Measurements from ENCODE around the gene NCK2.

The NCK2 gene

GRCh38 chr2:105820151-105820550 is 75.4 kb downstream of the NCK2 start:
- Histone ChIP-seq H3K27ac (ENCODE audit: low read depth, low read length) (no peak overlapping the region), H3K9me2 (replicated peaks; ENCODE audit: insufficient read depth, low read length) (no peaks in the 10 kb centered on the region), H4K20me1 (ENCODE audit: low read depth, low read length) (no peaks in the 10 kb centered on the region), H2AFZ (ENCODE audit: low read depth, low read length, severe bottlenecking) (no peak overlapping the region), H3K27me3 (ENCODE audit: low read length) (no peaks in the 10 kb centered on the region), H3K9me3 (ENCODE audit: insufficient read depth, low read length) (no peaks in the 10 kb centered on the region), H3K4me2 (ENCODE audit: low read depth, low read length, poor library complexity, severe bottlenecking) (no peak overlapping the region), H3K4me3 (ENCODE audit: insufficient read depth, low read length, poor library complexity, severe bottlenecking) (no peak overlapping the region), H3K9ac (ENCODE audit: low read length) (no peak overlapping the region), H3K36me3 (ENCODE audit: low read length) (no peaks in the 10 kb centered on the region), H3F3A (ENCODE audit: insufficient read depth) (no peaks in the 10 kb centered on the region), H3K79me2 (ENCODE audit: insufficient read depth, low read length) (no peaks in the 10 kb centered on the region)
- TF ChIP-seq CTCF (IDR thresholded peaks at IDR 0.05; ENCODE audit: insufficient read depth, low read length, poor library complexity, severe bottlenecking) (no peak), EZH2phosphoT487 (conservative IDR thresholded peaks at IDR 0.05; ENCODE audit: low read length) (no peak)

DNA sequence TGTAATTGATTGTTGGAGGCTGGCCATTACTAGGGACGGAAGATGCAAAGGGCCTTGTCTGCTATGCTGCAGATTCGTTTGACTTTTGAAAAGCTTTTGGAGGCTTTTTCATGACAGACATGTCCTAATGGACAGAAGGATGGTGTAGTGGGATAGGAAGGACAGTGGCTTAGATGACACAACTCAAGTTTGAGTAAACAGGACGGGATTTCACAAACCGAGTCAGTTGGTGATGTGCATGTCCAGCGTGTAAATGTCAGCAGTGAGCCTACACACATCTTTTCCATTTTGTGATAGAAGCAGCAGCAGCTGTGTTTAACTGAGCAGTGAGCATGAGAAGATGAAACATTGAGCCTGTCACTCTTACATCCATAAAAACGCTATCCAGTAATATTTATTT is 76.0 kb downstream of the NCK2 start:
- Histone ChIP-seq H3K9ac (ENCODE audit: low read length) (no peak overlapping the region), H2AFZ (ENCODE audit: low read depth, low read length, severe bottlenecking) (no peak overlapping the region), H3K4me2 (ENCODE audit: low read depth, low read length, poor library complexity, severe bottlenecking) (no peak overlapping the region), H4K20me1 (ENCODE audit: low read depth, low read length) (no peaks in the 10 kb centered on the region), H3K9me2 (replicated peaks; ENCODE audit: insufficient read depth, low read length) (no peaks in the 10 kb centered on the region), H3F3A (ENCODE audit: insufficient read depth) (no peaks in the 10 kb centered on the region), H3K4me3 (ENCODE audit: insufficient read depth, low read length, poor library complexity, severe bottlenecking) (no peak overlapping the region), H3K36me3 (ENCODE audit: low read length) (no peaks in the 10 kb centered on the region), H3K27me3 (ENCODE audit: low read length) (no peaks in the 10 kb centered on the region), H3K79me2 (ENCODE audit: insufficient read depth, low read length) (no peaks in the 10 kb centered on the region), H3K9me3 (ENCODE audit: insufficient read depth, low read length) (no peaks in the 10 kb centered on the region), H3K27ac (ENCODE audit: low read depth, low read length) (no peak overlapping the region)
- no peak for TF ChIP-seq EZH2phosphoT487 (conservative IDR thresholded peaks at IDR 0.05; ENCODE audit: low read length)
- no peak for TF ChIP-seq CTCF (IDR thresholded peaks at IDR 0.05; ENCODE audit: insufficient read depth, low read length, poor library complexity, severe bottlenecking)

GRCh38 chr2:105821428-105822125 is 76.9 kb downstream of the NCK2 start:
- no peaks in the 10 kb centered on the region for H3K9me2 ChIP-seq (replicated peaks; ENCODE audit: insufficient read depth, low read length)
- H3K9me3 ChIP-seq (ENCODE audit: insufficient read depth, low read length): no peaks in the 10 kb centered on the region
- H3K79me2 ChIP-seq (ENCODE audit: insufficient read depth, low read length): no peaks in the 10 kb centered on the region
- no peaks in the 10 kb centered on the region for H3F3A ChIP-seq (ENCODE audit: insufficient read depth)
- TF ChIP-seq EZH2phosphoT487 (conservative IDR thresholded peaks at IDR 0.05; ENCODE audit: low read length) (no peak), CTCF (IDR thresholded peaks at IDR 0.05; ENCODE audit: insufficient read depth, low read length, poor library complexity, severe bottlenecking) (no peak)
- H3K4me3 ChIP-seq (ENCODE audit: insufficient read depth, low read length, poor library complexity, severe bottlenecking): no peak overlapping the region
- no peak overlapping the region for H3K27ac ChIP-seq (ENCODE audit: low read depth, low read length)
- H3K27me3 ChIP-seq (ENCODE audit: low read length): no peaks in the 10 kb centered on the region
- no peaks in the 10 kb centered on the region for H4K20me1 ChIP-seq (ENCODE audit: low read depth, low read length)
- H3K9ac ChIP-seq (ENCODE audit: low read length): no peak overlapping the region
- H2AFZ ChIP-seq (ENCODE audit: low read depth, low read length, severe bottlenecking): no peak overlapping the region
- H3K36me3 ChIP-seq (ENCODE audit: low read length): no peaks in the 10 kb centered on the region
- no peak overlapping the region for H3K4me2 ChIP-seq (ENCODE audit: low read depth, low read length, poor library complexity, severe bottlenecking)
